Keratinocyte (primary cell): Measurements from ENCODE around the gene FMN1. TPM values are rescaled to one million over a fixed set of nuclear protein-coding genes. Genes with fewer than 3 reads are reported as not detected.
A peak's percentile ranks its signal among the peaks of the same experiment; 100 is the strongest.

Experiments used
- DNase-seq: peaks from one replicate; pipeline ENCODE4 v3.0.0-alpha.2; 2011; ENCODE audit warnings: low read depth, missing footprints, low spot score
- FAIRE-seq: peaks from 2 replicates; lab custom pipeline; 2011; peaks lifted over from hg19 to GRCh38; lab: Jason Lieb, UNC
- H2AFZ ChIP-seq: 2 replicates; pipeline ENCODE4 v1.6.0; 2012; ENCODE audit warnings: low read length, control low read depth, inconsistent platforms; ENCODE audit not compliant: control insufficient read depth
- H3K27ac ChIP-seq: 2 replicates; pipeline ENCODE4 v1.5.1; 2011; ENCODE audit warnings: low read length; ENCODE audit not compliant: control insufficient read depth, insufficient read depth
- H3K27me3 ChIP-seq: 3 replicates; pipeline ENCODE4 v1.6.0; 2011; ENCODE audit warnings: low read length; ENCODE audit not compliant: control insufficient read depth, insufficient read depth; ENCODE audit errors: extremely low read depth
- H3K36me3 ChIP-seq, 2 experiments: 2 replicates in 1 of 2; 3 replicates in 1 of 2; pipeline ENCODE4 v1.5.1; 2011; ENCODE audit warnings: low read length in 2 of 2, mild to moderate bottlenecking in 1 of 2; ENCODE audit not compliant: control insufficient read depth in 2 of 2, insufficient read depth in 2 of 2; ENCODE audit errors: extremely low read depth in 1 of 2
- H3K4me1 ChIP-seq: 3 replicates; pipeline ENCODE4 v1.5.1; 2011; ENCODE audit warnings: low read length; ENCODE audit not compliant: control insufficient read depth, insufficient read depth; ENCODE audit errors: extremely low read depth
- H3K4me2 ChIP-seq: 3 replicates; pipeline ENCODE4 v1.6.0; 2011; ENCODE audit warnings: low read depth, low read length; ENCODE audit not compliant: control insufficient read depth, insufficient read depth; ENCODE audit errors: extremely low read depth
- H3K4me3 ChIP-seq, 3 experiments: fragments of 200-600 bp in 1 of 3; sonication (generic) in 1 of 3; 2 replicates in 2 of 3; 3 replicates in 1 of 3; pipeline ENCODE4 v1.5.1; 2011 to 2016; ENCODE audit warnings: low read length in 3 of 3, mild to moderate bottlenecking in 3 of 3, control low read depth in 2 of 3, inconsistent platforms in 1 of 3, low read depth in 1 of 3, mixed read lengths in 1 of 3, mixed run types in 1 of 3, moderate library complexity in 1 of 3; ENCODE audit not compliant: control insufficient read depth in 2 of 3, insufficient read depth in 2 of 3; ENCODE audit errors: extremely low read depth in 1 of 3
- H3K79me2 ChIP-seq: 2 replicates; pipeline ENCODE4 v1.6.0; 2012; ENCODE audit warnings: low read length; ENCODE audit not compliant: control insufficient read depth, insufficient read depth
- H3K9ac ChIP-seq: 3 replicates; pipeline ENCODE4 v1.6.0; 2011; ENCODE audit warnings: low read length; ENCODE audit not compliant: control insufficient read depth, insufficient read depth; ENCODE audit errors: extremely low read depth
- H3K9me1 ChIP-seq: 3 replicates; pipeline ENCODE4 v1.6.0; 2011; ENCODE audit warnings: low read length; ENCODE audit not compliant: control insufficient read depth, insufficient read depth; ENCODE audit errors: extremely low read depth
- H3K9me3 ChIP-seq: 2 replicates; pipeline ENCODE4 v1.5.1; 2012; ENCODE audit warnings: low read depth, low read length; ENCODE audit not compliant: control insufficient read depth
- H4K20me1 ChIP-seq: 3 replicates; pipeline ENCODE4 v1.6.0; 2011; ENCODE audit warnings: low read length; ENCODE audit not compliant: control insufficient read depth, insufficient read depth; ENCODE audit errors: extremely low read depth
- EZH2 ChIP-seq: IDR thresholded peaks from one replicate; pipeline ENCODE4 v1.6.1; 2012; ENCODE audit warnings: inconsistent platforms, mild to moderate bottlenecking, low read length, moderate library complexity
- dilution Hi-C: fragments of 300-500 bp; cut with MboI; formaldehyde crosslinking; loops from one replicate; pipeline ENCODE4 v1.7.0; 2020; ENCODE audit warnings: low sequenced_read_pairs; ENCODE audit not compliant: extremely low pct_ligation_motif_present
- polyA plus RNA-seq, 5 experiments: library from polyadenylated mRNA; depleted of rRNA in 3 of 5; stranded (reverse) in 3 of 5; stranded (forward) in 1 of 5; unstranded in 1 of 5; fragments of >200 nt; gene quantifications; 1 replicate in 1 of 5; 2 replicates in 3 of 5; 3 replicates in 1 of 5; pipeline versions ENCODE4 v1.2.1 to v1.2.3, GENCODE V29; 2011 to 2012; ENCODE audit warnings: missing spikeins in 2 of 5, low read depth in 1 of 5, low replicate concordance in 1 of 5
- TF ChIP-seq, protein P1 (sequence below), 3 experiments: IDR thresholded peaks in 1 of 3; conservative IDR thresholded peaks in 1 of 3; optimal IDR thresholded peaks in 1 of 3; 2 replicates in 2 of 3; 3 replicates in 1 of 3; pipeline versions ENCODE3 to v1.5.1; 2011; ENCODE audit warnings: low read length in 3 of 3, mild to moderate bottlenecking in 3 of 3, moderate library complexity in 2 of 3, control low read depth in 1 of 3, inconsistent platforms in 1 of 3; ENCODE audit not compliant: insufficient read depth in 2 of 3; ENCODE audit errors: extremely low read depth in 1 of 3

Gene FMN1
- polyA plus RNA-seq, 1 donor (not counting 4 experiments of a cell fraction or from before 2014, with no cell fraction given): 0.71 TPM

GRCh38 chr15:33076937-33077336 is 117.6 kb downstream of the FMN1 start:
- TF ChIP-seq, protein P1, sequence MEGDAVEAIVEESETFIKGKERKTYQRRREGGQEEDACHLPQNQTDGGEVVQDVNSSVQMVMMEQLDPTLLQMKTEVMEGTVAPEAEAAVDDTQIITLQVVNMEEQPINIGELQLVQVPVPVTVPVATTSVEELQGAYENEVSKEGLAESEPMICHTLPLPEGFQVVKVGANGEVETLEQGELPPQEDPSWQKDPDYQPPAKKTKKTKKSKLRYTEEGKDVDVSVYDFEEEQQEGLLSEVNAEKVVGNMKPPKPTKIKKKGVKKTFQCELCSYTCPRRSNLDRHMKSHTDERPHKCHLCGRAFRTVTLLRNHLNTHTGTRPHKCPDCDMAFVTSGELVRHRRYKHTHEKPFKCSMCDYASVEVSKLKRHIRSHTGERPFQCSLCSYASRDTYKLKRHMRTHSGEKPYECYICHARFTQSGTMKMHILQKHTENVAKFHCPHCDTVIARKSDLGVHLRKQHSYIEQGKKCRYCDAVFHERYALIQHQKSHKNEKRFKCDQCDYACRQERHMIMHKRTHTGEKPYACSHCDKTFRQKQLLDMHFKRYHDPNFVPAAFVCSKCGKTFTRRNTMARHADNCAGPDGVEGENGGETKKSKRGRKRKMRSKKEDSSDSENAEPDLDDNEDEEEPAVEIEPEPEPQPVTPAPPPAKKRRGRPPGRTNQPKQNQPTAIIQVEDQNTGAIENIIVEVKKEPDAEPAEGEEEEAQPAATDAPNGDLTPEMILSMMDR (optimal IDR thresholded peaks at IDR 0.05 in 1 of 3, IDR thresholded peaks at IDR 0.05 in 1 of 3, conservative IDR thresholded peaks at IDR 0.05 in 1 of 3; ENCODE audit: extremely low read depth in 1 of 3, insufficient read depth in 2 of 3, low read length in 3 of 3): no peak
- no peak for TF ChIP-seq EZH2
- dilution Hi-C loops: no loop called here

GRCh38 chr15:33074942-33075341 is 119.6 kb downstream of the FMN1 start:
- FAIRE-seq: no peak

More at GRCh38 chr15:33076937-33077336, 117.6 kb downstream of the FMN1 start:
- Histone ChIP-seq H3K36me3 (no peaks in the 10 kb centered on the region), H3K27me3 (no peaks in the 10 kb centered on the region), H3K4me2 (no peak overlapping the region), H2AFZ (no peak overlapping the region), H4K20me1 (no peaks in the 10 kb centered on the region), H3K9ac (no peak overlapping the region), H3K27ac (no peak overlapping the region), H3K4me1 (no peaks in the 10 kb centered on the region), H3K9me3 (no peaks in the 10 kb centered on the region), H3K4me3 (no peak overlapping the region), H3K79me2 (no peaks in the 10 kb centered on the region), H3K9me1 (no peaks in the 10 kb centered on the region)
- FAIRE-seq (no peak), DNase-seq (no peak)

More at GRCh38 chr15:33074942-33075341, 119.6 kb downstream of the FMN1 start:
- TF ChIP-seq EZH2: no peak
- TF ChIP-seq, protein P1 (optimal IDR thresholded peaks at IDR 0.05 in 1 of 3, IDR thresholded peaks at IDR 0.05 in 1 of 3, conservative IDR thresholded peaks at IDR 0.05 in 1 of 3; ENCODE audit: extremely low read depth in 1 of 3, insufficient read depth in 2 of 3, low read length in 3 of 3): peak in 2 of 3 experiments; percentile 34 to 53
- Histone ChIP-seq H3K36me3 (no peaks in the 10 kb centered on the region), H3K4me1 (no peaks in the 10 kb centered on the region), H3K4me2 (no peak overlapping the region), H3K27me3 (no peaks in the 10 kb centered on the region), H2AFZ (no peak overlapping the region), H3K79me2 (no peaks in the 10 kb centered on the region), H3K9ac (no peak overlapping the region), H3K9me3 (no peaks in the 10 kb centered on the region), H3K9me1 (no peaks in the 10 kb centered on the region), H3K27ac (no peak overlapping the region), H3K4me3 (no peak overlapping the region), H4K20me1 (no peaks in the 10 kb centered on the region)
- dilution Hi-C loops: no loop called here
- no peak for DNase-seq
